ENCODE measurements around the gene PPM1L.

GRCh38 chr3:160916472-160916871, 160.4 kb downstream of the PPM1L start:
- TF ChIP-seq POLR2A (IDR thresholded peaks at IDR 0.05; ENCODE audit: low read length) (no peak), GATA1 (IDR thresholded peaks at IDR 0.05; ENCODE audit: low read depth, low read length) (no peak)

Data from erythroblast (primary cell).